Islet of Langerhans (tissue), 1 donor: ENCODE results near the gene FLRT1.

Source experiments
- FAIRE-seq: peaks from one replicate; lab custom pipeline; 2011; peaks lifted over from hg19 to GRCh38; lab: Jason Lieb, UNC

Gene FLRT1

GRCh38 chr11:64007160-64007628 is 28.5 kb upstream of the FLRT1 start:
- FAIRE-seq = no peak

GRCh38 chr11:64007629-64008282 is 28.0 kb upstream of the FLRT1 start:
- no peak for FAIRE-seq

DNA sequence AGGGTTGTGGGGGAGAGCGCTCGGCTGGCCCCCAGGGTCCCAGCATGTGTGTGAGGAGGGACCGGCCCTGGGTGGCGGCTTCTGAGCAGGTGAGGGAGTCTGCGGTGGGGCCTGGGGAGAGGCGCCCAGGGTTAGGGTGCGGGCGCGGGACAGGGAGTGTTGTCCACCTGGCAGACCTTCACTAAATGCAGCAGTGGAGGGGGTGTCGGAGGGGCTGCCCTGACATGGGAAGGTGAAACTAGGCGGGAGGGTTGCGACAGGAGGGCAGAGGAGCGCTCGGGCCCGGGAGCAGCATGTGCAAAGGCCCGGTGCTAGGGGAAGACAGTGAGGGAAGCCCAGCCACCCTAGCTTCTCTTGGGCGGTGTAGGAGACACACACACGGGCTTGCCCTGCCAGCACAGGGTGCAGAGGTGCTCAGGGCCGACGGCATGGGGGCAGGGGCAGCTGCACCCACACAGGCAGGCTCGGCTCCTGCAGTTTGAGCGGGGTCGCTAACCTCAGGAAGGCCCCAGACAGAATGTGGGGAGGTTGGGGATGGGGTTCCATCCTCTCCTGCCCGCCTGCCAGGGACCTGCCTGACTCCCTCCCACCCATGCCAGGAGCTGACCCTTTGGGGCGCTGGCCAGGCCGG is 27.3 kb upstream of the FLRT1 start:
- FAIRE-seq = no peak

DNA sequence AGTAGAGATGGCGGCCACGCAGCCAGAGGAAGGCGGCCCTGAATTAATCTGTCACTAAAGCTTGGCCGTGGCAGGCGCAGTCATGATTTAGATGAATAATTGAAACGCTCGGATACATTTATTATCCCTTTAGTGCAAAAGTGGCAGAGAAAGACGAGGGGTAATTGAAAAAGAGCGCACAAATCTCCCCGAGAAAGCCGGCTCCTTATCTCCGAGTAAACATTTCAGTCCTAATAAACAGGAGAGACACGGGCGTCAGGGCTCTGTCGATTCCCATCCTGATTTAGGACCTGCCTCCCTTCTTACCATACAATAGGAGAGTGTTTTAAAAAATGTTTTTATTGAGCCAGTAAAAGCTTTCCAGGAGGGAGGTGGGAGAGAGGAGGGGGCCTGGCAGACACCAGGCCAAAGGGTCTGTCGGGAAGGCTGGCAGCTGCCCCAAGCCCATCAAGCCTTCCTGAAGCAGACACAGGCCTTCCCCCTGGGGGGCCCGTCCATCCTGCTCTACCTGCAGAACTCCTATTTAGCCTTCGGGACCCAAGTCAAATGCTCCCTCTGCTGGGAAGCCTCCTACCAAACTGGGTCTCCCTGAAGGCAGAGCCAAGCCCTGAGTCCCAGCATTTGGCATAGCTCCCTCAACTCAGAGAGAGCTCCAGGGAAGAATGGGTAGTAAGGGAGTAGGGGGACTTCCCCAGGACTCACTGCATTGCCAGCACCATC is 26.7 kb upstream of the FLRT1 start:
- no peak for FAIRE-seq

DNA sequence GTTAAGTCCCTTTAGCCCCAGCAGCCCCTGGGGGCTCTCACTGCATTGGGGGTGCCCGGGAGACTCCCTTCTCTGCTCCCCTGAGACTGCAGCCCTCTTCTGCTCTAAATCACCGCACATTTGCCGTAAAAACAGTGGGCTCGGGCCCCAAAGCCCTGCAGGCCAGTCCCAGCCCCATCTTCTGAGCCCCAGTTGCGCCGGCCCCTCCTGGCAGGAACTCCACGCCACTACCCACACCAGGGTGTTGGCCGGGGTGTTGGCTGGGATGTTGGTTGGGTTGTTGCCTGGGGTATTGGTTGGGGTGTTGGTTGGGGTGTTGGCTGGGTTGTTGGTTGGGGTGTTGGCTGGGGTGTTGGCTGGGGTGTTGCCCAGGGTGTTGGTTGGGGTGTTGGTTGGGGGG is 26.0 kb upstream of the FLRT1 start:
- no peak for FAIRE-seq

DNA sequence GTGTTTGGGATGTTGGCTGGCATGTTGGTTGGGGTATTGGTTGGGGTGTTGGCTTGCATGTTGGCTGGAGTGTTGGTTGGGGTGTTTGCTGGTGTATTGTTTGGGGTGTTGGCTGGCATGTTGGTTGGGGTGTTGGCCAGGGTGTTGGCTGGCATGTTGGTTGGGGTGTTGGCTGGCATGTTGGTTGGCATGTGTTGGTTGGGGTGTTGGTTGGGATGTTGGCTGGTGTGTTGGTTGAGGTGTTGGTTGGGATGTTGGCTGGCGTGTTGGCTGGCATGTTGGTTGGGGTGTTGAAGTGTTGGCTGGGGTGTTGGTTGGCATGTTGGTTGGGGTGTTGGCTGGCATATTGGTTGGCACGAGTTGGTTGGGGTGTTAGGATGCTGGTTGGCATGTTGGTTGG is 24.9 kb upstream of the FLRT1 start:
- FAIRE-seq = no peak

DNA sequence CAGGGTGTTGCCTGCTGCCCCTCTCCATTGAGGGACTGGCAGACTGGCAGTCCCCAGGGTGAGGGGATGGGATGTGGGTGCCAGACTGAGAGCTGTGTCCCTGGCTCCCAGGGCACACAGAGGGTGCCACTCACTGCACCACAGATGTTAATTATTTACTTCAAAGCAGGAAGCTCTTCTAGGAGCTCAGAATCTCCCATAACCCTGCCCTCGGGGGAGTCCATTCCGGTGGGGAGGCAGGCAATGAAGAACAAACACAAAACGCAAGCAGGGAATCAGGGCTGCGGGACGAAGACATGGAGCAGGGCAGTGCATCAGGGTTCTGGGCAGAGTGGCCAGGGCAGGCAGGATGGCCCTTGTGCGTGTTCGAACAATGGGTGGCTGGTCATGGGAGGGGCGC is 24.4 kb upstream of the FLRT1 start:
- FAIRE-seq = no peak

DNA sequence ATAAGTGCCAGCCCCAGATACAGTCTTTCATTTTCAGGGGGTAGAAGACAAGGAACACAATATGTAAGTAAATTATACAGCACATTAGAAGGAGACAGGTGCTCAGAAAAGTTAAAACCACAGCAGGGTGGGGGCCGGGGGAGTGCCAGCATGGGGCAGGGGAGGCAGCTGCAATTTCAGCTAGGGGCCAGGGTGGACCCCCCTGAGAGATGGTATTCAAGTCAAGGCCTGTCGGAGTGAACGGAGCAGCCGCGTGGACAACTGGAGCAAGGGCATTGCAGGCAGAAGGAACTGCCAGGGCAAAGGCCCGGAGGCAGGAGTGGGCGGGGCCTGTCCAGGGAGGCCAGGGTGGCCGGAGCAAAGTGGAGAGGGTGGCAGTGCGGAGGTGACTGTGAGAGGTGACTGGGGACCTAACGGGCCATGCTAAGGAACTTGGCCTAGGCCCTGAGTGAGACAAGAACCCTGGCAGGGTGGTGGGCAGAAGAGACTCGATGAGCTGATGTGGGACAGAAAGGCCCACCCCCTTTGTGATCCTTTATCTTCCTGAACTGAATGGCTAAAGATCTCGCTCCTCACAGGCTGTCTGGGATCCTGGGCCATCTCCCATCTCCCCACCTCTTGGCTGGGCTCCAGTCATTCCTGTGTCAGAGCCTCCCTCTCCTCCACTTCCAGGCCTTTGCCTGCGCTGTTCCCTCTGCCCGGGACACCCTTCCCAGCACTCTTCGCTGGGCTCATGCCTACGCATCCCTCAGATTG is 22.4 kb upstream of the FLRT1 start:
- FAIRE-seq = no peak

DNA sequence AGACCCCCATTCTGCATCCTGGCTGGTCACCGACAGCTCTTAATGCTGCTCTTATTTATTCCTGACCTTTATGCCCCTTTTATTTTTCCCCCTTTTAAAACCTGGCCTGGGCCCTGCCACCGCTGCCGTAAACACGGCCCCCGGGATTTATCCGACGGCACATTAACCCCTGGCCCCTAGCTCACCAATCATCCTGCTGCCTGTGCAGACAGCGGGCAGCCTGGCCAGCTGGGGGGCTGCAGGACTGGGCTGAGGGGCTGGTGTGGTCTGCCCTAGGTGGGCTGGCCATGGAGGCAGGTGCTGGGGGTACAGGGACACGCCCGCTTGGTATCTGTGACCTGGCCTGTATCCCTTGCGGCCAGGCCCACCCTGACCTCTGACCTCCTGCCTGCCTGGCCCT is 21.4 kb upstream of the FLRT1 start:
- FAIRE-seq = no peak

- FAIRE-seq = no peak
Observed at GRCh38 chr11:64015510-64015909, 20.2 kb upstream of the FLRT1 start.

GRCh38 chr11:64015935-64016845 is 19.5 kb upstream of the FLRT1 start:
- no peak for FAIRE-seq

DNA sequence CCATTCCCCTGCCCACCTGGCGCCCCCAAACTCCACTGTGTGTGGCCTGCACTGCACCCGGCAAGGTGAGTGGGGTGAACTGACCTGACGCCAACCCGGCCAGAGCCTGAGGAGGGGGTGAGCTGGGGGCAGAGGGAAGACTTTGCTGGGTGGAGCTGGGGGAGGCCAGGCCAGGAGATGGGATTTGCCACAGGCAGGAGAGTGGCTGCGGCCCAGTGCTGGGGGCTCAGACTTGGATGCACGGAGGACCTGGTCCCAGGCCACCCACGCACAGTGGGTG is 17.8 kb upstream of the FLRT1 start:
- FAIRE-seq = no peak

- no peak for FAIRE-seq
Observed at GRCh38 chr11:64018310-64018709, 17.4 kb upstream of the FLRT1 start.

DNA sequence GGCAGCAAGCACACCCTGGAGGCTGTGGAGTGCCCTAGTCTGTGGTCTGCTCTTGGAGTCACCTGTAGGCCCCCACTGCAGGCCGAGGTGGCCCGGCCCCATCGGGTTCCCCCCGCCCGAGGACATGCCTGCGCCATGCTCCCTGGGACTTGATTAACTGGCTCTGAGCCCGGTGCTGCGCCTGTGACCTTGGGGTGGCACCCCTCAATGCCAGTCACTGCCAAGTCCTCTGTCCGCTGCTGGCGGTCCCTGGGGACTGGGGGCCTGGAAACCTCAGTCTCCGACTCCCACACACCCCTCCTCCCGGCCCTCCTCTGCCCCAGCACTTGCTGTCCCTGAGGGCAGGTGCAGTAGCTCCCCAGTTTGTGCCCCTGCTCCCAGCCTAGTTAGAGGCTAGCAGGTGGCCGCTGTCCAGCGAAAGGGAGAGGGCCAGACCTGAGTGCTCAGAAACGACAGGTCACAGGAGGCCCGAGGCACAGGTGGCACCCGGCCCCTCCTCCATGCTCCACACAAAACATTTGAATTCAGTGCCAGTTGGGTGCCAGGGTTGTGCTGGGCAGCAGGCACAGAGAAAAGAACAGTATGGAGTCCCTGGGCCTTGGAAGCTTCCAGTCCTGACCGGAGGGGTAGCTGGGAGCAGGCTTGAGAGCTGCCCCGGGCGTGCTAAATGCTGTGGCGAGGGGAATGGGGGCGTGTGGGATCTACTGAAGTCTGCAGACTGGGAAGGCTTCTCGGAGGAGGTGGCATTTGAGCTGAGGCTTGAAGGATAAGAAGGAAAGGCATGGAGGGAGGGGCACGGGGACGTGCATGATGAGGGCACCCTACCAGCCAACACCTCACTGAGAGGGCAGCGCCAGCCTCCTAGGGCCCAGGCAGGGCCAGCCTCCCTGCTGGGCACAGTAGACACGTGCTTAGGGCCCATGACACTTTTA is 16.4 kb upstream of the FLRT1 start:
- FAIRE-seq = no peak

- FAIRE-seq = no peak
Observed at GRCh38 chr11:64020976-64021756, 14.6 kb upstream of the FLRT1 start.

GRCh38 chr11:64021757-64022093 is 14.0 kb upstream of the FLRT1 start:
- FAIRE-seq = no peak

- FAIRE-seq = no peak
Observed at GRCh38 chr11:64022125-64022784, 13.5 kb upstream of the FLRT1 start.

DNA sequence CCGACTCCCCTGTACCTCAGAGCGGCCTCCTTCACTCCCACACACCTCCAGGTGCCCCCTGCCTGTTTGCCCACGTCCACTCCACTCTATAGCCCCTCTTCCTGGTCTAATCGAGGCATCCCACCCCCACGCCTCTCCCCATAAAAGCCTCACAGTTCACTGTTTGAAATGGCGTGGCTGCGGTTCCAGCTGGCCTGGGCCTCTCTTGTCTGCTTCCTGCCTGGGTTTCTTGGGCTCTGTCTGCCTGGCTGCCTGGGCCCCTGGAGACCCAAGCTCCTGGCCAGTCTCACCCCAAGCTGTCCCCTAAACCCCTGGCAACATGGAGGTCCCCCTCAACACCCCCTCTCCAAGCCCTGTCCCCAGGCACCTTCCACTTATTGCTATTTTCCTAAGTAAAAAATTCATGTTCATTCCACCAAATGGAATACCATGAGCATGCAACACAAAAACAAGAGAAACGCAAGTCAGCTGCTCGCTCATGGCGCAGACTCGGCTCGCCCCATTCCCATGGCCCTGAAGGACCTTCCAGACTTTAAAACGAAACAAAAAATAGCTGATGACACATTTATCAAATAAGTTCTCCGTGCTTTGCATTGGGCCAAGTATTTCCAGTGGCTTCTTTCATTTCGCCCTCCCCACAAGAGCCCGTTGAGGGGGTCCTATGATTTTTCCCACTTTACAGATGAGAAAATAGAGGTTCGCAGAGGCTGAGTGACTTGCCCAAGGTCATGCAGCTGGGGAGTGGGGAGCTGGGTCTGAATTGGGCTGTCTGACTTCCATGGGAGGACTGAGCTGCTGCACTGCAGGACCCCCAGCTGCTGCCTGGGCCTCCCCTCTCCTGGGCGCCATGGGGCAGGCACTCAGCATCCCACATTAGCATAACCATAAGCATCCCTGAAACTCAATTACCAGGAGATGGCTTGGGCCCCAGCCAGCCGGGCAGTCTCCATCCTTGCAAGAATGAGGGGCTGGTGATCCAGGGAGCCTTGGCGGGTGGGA is 11.7 kb upstream of the FLRT1 start:
- no peak for FAIRE-seq
